ENCODE results near the gene BCAS3.

GRCh38 chr17:60832631-60833030 lies 155.0 kb downstream of the BCAS3 start:
- TF ChIP-seq POLR2AphosphoS5 (IDR thresholded peaks at IDR 0.05) = no peak
- TF ChIP-seq CTCF (IDR thresholded peaks at IDR 0.05 in 8 of 11, conservative IDR thresholded peaks at IDR 0.05 in 3 of 11) = no peak

Measured in spleen (tissue), 7 donors.